Measurements from ENCODE around the gene C20orf144. TPM values are rescaled to one million over a fixed set of nuclear protein-coding genes. Genes with fewer than 3 reads are reported as not detected.

C20orf144 gene
- polyA plus RNA-seq, 1 donor = 0.33 TPM

DNA sequence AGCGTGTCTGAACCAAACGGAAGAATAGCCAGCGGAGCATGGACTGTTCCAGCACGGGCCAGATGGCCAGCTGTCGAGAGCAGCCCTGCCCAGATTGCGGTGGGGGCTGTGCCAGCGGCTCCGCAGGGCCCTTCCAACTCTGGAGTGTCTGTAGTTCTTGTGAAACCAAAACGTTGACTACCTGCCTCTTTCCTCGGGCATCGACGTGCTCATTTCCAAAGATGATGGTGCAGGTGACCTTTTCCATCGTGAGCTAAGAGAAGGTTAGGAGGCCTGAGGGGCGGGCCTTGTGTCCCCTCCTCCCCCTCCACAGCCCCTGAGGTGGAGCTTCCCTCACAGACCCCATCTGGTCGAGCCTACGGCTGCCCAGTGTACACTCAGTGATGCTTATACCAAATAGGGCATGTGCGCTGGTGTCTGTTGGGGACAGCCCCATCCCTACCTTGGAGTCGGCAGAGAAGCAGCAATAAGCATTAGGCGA is 12.9 kb upstream of the C20orf144 start:
- DNase-seq = no peak

DNA sequence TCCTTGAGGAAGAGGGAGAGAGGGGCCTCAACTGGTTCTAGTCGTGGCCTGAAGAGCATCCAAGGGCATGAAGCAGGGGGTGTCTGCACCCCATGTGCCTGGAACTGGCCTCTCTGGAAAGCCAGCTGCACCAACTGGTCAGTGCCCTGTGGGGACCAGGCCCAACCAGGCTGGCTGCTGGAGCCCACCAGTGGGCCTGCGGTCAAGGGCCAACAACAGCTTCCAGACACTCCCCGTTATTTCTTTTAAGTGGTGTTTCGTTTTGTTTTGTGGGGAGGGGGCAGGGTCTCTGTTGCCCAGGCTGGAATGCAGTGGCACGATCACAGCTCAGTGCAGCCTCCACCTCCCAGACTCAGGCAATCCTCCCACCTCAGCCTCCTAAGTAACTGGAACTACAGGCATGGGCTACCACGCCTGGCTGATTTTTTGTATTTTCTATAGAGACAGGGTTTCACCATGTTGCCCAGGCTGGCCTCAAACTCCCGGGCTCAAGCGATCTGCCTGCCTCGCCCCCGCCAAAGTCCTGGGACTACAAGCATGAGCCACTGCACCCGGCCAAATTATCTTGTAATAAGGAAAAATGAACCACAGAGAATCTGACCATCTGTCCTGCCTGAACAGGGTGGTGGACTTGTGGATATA is 11.9 kb upstream of the C20orf144 start:
- no peak for DNase-seq

DNA sequence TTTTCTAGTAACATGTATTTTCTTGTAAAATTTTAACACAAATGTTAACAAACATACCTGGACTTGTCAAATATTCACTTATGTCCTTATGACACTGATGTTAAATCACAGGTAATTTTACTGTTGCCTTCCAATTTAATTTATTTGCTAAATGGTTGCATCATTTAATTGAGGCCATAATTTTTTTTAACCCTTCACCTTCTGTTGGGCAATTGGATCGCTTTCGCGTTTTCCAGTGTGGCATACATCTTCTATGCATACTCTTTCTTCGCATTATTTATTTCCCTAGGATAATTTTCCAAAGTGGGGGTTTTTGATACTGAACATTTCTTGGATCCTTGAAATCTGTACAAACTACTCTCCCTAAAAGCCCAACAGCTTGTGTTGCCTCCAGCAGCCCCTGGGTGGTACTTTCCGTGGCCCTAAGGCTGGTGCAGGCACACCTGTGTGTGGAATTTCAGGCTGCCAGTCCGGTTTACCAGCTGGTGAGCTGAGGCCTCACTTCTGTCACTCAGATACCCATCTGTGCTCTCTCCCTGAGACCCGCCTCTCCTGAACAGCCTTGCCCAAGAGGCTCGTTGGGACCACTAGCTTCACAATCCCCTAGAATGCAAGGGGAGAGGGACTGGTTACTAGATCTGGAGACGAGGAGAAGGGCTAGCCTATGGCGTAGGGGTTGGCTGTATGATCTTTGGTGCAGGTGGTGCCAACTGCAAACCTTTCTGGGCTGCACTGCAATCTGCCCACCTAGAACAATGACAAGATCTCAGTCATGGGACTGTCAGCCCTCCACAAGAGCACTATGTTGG is 11.2 kb upstream of the C20orf144 start:
- no peak for DNase-seq

DNA sequence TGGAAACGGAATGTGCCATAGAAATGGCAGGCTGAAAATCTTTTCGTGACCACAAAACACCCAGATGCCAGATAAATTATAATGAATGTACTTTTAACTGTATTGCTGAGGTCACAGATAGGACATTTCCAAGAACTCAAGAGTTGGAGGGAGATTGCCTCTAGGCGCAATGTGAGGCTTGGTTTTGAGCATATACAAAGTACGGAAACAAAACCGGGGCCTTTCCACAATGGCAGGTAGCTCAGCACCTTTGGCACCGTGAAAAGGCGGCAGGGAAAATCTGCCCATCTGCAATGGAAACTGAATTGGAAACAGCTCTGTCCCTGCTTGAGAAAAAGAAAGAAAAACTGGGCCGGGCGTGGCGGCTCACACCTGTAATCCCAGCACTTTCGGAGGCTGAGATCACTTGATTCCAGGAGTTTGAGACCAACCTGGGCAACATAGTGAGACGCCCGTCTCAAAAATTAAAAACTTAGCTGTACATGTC is 10.5 kb upstream of the C20orf144 start:
- DNase-seq = no peak

DNA sequence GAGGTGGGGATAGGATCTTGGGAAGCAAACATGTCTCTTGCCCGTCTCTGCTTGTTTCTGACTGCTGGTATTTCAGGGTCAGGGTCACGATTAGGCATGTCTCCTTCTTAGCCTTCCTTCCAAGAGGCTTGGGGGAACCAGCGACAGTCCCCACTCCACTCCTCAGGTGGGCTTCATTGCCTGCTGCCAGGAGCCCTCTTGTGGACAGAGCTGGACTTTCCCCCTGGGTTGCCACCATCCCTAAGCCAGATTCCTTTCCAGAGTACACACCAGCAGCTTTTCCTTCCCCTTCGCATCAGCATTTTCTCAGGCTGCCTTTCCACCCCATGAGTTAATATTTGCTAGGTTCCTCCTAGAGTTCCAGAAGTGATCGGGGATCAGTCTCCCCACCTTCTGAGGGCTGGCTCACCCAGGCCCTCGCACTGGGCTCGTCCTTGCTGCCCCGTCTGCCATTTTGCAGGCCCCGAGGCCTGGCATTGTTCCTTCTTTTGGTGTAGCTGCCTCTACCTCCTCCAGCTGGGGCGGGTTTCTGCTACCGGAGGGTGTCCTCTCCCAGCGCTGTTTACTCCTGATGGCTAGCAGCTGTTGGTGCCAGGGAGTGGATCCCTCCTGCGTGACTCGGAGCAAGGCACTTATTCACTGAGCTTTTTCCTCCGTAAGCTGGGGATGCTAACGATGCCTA is 8.8 kb upstream of the C20orf144 start:
- DNase-seq = peak; percentile 74

DNA sequence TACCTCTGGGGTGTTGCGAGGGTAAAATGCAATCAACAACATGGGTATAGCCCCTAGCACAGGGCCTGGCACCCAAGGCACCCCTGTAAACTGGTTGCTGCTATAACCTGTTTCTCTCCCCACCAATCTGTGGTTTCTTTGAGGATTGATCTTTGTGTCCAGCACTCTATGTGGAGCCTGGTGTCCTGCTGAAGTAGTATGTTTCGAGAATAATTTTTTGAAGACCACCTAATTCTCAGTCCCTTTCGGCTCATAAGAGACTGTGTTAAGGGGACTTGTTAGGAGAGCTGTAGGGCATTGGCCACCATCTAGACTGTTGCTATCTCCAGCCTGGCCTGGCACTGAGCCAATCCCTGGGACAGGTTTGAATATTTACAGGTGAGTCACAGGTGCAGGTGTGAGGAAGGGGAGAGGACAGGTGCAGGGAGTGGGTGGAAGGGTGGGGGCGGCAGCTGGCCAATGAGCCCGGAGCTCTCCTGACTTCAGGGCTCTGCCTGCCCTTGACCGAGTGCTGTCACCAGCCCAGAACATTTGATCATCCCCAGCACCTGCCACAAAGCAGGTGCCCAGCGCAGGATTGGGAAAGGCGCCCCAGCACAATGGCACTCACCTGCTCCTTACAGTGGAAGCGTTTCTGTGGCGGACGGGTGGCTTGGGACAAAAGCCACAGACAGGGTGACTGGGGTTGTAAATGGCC is 8.1 kb upstream of the C20orf144 start:
- no peak for DNase-seq

DNA sequence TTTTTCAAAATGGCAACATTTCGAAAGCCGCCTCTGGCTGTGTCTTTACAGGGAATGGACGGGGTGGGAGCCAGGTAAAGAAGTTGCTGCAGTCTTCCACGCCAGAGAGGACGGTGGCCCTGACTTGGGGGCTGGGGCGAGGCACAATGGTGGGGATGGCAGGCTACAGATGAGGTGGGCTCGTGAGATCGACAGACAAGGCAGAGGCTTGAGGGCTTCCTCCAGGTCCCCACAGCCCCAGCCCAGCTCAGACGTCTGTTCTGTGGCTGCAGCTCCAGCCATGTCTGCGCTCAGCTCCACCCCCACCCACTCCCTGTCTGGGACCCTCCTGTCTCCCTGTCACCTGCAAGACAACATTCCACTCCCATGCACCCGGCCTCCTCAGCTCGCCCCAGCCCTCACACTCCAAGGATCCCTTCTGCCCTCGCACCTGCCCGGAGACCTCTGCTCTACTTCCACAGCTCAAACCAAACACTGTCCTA is 7.4 kb upstream of the C20orf144 start:
- no peak for DNase-seq

DNA sequence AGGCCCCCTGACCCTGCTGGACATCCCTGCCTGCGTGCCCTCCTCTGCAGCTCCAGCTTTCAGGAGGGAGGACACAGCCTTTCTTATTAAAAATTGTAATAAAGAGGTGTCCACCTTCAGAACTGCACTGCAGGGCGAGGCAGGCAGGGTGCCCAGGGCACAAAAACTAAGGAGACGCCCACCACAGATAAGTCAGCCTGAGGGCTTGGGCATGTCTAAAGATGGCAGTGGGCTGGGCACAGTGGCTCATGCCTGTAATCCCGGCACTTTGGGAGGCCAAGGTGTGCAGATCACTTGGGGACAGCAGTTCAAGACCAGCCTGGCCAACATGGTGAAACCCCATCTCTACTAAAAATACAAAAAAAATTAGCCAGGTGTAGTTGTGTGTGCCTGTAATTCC is 7.0 kb upstream of the C20orf144 start:
- DNase-seq = no peak

DNA sequence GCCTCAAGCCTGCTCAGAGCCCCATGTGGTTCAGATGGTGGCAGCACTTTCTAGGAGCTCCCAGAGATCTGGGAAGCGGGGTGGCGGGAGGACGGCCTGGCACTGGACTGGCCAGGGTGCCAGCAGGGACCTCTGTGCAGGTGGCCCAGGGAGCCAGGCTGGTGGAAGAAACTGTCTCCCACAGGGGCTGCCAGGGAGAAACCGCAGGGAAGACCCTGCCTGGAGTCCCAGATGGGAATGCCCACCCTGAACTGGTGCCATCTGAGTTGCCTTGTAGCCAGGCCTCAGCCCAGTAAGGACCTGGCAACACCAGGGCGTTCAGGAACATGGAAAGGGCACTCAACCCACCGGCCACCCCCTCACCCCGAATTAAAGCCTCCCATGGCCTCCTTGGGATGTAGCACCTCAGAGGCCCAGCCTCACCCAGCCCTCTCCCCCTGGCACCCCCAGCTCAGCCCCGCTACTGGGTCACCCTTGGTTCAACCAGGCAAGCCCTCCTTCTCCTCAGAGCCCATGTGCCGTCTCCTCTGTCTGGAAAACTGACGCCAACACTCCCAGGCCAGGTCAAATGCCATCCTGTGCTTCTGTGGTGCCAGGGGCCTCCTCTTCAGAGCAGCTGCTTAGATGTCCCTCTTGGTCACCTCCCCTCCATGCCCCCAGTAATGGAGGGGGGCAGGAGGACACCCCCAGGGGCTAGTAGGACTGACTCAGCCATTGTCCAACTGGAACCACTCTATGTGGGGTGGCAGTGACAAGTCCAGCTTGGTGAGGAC is 5.9 kb upstream of the C20orf144 start:
- DNase-seq = no peak

DNA sequence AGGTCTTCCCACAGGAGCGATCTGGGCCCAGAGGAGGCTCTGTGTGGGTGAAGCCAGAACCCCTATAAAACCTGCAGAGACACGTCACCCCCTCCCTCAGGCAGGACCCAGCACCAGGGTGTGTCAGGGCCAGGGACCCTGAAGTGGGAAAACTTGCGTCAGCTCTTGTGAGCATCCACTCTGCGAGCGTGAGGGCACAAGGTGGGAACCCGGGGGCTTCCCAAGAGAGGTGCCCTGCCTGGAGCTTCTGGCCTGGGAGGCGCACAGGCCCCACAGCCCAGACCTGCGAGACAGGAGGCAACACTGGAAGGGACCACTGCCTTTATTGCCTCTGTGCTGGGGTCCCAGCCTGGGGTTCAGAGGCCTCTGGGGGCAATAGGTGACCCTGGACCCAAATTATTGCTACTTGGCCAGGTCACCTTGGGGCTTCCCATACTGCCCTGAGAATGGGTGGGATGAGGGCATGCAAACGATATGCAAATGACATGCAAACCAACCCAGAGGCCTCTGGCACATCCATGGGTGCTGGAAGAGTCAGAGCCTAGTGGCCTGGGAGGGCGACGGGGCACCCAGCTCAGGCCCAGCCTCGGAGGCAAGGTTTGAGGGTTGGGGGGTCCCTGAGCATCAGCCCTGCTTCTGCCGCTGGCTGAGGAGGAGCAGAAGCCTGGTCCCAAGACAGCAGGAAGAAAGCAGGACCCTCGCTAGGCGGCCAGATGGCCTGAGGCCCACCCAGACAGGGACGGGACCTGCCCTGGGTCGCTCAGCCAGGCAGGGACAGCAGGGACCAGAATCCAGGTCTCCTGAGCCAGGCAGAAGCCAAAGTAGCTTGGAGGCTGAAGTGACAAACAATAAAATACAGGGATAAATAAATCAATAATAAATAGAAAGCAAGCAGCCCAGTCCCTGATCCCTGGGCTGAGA is 5.1 kb upstream of the C20orf144 start:
- no peak for DNase-seq

DNA sequence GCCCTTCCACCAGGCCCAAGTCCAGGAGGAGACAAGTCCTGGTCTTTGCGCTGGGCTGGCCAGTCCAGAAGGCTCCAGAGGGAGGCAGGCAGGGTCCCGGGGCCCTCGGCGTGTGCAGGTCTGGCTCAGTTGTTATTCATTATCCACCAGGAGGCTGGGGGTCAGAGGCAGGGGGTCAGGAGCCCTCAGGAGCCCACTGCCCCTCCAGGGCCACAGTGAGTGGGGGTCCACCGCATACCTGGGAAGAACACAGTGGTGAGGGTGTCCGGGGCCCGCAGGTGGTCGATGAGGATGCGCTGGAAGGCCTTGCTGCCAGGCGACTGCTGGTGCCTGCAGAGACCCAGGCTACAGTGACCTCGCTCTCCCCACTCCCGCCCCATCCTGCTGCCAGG is 4.4 kb upstream of the C20orf144 start:
- no peak for DNase-seq

DNA sequence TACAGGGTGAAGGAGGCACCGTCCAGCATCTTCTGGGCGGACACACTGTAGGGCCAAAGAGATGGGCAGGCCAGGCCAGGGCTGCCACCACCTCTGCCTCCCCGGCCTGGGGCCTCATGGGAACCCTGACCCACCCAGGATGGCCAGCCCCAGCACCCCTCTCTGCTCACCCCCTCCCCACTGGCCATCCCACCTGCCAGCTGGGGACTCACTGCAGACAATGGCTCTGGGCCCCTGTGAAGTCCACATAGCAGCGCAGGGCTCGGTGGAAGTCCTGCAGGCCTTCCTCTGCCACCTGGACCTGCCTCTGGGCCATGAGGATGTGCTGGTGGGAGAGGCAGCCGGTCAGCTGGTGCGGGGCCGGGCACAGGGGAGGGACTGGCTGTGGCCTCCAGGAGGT is 3.6 kb upstream of the C20orf144 start:
- no peak for DNase-seq

DNA sequence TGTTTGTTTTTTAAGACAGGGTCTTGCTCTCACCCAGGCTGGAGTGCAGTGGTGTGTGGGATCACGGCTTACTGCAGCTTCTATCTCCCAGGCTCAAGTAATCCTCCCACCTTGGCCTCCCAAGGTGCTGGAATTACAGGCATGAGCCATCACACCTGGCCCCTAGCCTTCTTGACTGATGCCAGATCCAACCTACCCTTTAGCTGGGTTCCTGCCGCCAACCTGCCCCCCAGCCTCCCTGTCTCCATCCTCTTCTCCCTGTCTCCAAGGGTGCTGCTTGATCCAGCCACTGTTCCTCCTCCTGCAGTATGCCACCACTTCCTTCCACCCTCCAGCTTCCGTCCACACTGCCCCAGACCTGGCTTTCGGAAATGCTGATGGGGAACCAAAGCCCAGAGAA is 3.2 kb upstream of the C20orf144 start:
- DNase-seq = no peak

DNA sequence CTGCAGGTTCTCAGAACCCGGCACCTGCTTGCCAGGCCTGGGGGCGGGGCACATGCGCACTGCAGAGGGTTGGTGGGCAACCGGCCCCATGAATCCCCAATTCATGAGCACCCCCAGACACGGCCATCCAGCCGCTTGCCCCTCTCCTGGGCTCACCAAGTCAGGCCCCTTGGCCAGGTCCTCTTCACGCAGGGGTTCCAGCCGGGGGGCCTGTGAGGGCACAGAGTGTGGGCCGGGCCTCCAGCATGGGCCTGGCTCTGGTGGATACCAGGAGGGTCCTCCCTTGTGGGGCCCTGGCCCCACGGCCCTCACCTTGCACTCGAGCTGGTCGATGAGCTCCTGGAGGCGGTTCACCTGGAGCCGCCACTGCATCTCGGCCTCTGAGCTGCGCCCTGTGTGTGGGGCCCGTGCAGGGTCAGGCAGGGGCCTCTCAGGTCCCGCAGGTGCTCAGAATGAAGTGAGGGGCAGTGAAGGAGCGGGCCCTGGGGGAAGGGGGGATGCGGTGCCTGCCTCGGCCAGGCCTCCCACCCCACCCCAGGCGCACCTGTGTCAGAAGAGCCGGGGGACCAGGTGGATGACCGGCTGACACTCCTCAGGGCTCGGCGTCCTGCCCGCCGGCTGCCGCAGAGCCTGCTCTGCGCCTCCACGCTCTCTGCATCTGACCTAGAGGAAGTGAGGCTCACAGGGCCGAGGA is 2.6 kb upstream of the C20orf144 start:
- no peak for DNase-seq

DNA sequence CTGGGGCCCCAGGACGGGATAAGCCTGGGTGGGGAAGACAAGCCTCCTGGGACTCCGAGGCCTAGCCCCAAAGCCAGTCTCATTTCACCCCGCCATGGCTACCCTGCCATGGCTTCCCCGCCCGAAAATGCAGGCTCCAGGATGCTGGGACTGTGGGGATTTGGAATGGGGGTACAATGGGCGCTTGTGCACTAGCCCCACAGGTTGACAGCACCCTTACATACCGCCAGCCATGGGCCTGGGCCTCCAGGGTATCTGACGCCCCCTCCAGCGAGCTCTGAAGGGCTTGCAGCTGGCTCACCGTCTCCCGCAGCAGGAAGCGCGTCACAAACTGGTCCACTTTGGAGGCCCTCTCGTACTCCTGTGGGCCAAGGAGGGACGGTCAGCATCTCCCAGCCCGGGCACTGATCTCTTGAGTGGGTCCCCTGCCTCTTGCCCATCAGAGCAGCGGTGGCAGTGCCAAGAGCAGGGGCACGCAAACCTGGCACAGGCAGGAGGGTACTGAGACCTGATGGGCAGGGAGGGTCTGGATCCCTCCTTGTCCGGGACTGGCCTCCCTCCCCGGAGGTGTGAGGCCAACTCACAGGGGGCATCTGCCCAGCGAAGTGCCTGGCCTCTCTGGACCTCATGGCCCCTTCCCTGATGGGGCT is 2.0 kb upstream of the C20orf144 start:
- no peak for DNase-seq

DNA sequence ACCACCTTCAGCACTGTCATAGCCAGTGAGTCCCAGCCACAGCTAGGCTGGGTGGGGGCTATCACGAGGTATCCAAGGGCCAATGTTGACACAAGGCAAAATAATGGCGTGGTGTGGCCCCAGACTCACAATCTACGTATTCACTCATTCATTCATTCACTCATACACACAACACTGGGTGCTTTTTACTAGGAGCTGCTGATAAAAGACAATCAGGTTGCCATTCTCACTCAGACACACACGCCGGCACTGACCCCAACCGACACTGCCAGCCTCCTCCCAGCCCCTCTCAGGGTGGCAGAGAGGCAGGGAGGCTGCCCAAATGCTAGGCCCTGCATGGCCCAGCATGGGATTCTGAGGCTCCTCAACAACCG is 1.5 kb upstream of the C20orf144 start:
- DNase-seq = no peak

DNA sequence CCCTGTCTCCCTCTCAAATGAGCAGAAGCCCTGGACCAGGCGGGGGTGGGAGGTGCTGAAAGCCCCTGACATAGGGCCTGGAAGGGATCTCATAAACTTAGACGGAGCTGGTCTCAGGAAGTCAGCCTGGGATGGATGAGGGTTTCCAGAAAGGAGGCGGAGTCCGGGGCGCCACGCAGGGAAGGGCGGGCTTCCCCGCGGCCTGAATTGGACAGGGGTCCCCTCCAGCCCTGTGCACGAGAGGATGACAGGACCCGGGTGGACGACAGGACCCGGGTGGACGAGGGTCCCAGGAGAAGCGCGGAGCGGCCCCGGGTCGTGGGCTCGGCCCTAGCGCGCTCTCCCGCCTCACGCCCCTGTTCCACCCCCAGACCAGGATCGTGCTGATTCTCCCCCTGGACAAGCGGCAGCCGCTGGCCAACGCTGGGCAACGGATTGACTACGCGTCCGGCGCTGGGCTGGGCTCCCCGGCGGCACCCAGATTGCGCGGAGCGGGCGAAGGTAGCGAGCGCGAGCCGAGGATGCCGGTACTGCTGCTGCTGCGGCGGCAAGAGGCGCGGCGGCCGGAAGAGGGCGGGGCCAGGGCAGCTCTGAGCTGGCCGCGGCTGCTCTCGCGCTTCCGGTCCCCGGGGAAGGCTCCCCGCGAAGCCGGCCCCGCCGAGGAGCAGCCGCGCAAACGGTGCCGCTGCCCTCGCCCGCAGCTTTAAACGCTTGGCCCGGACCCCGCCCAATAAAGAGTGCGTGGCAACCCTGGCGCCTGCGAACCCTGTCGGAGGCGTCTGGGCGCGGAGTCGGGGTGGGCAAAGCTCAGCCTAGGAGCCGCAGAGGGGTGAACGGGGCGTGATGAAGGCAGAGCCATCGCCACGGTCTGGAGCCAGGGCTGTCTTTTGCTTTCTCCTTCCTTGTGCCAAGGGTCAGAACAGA is 1.3 kb downstream of the C20orf144 start:
- peak; percentile 68 for DNase-seq

Data from left kidney (tissue), 2 donors.